Keratinocyte (primary cell): ENCODE results near the gene RAP1GAP2. TPM values are rescaled to one million over a fixed set of nuclear protein-coding genes. Genes with fewer than 3 reads are reported as not detected.

ENCODE experiments used
- DNase-seq: peaks from one replicate; pipeline ENCODE4 v3.0.0-alpha.2; 2011; ENCODE audit warnings: low read depth, missing footprints, low spot score
- FAIRE-seq: peaks from 2 replicates; lab custom pipeline; 2011; peaks lifted over from hg19 to GRCh38; lab: Jason Lieb, UNC
- H2AFZ ChIP-seq: 2 replicates; pipeline ENCODE4 v1.6.0; 2012; ENCODE audit warnings: low read length, control low read depth, inconsistent platforms; ENCODE audit not compliant: control insufficient read depth
- H3K27ac ChIP-seq: 2 replicates; pipeline ENCODE4 v1.5.1; 2011; ENCODE audit warnings: low read length; ENCODE audit not compliant: control insufficient read depth, insufficient read depth
- H3K27me3 ChIP-seq: 3 replicates; pipeline ENCODE4 v1.6.0; 2011; ENCODE audit warnings: low read length; ENCODE audit not compliant: control insufficient read depth, insufficient read depth; ENCODE audit errors: extremely low read depth
- H3K36me3 ChIP-seq, 2 experiments: 2 replicates in 1 of 2; 3 replicates in 1 of 2; pipeline ENCODE4 v1.5.1; 2011; ENCODE audit warnings: low read length in 2 of 2, mild to moderate bottlenecking in 1 of 2; ENCODE audit not compliant: control insufficient read depth in 2 of 2, insufficient read depth in 2 of 2; ENCODE audit errors: extremely low read depth in 1 of 2
- H3K4me1 ChIP-seq: 3 replicates; pipeline ENCODE4 v1.5.1; 2011; ENCODE audit warnings: low read length; ENCODE audit not compliant: control insufficient read depth, insufficient read depth; ENCODE audit errors: extremely low read depth
- H3K4me2 ChIP-seq: 3 replicates; pipeline ENCODE4 v1.6.0; 2011; ENCODE audit warnings: low read depth, low read length; ENCODE audit not compliant: control insufficient read depth, insufficient read depth; ENCODE audit errors: extremely low read depth
- H3K4me3 ChIP-seq, 3 experiments: fragments of 200-600 bp in 1 of 3; sonication (generic) in 1 of 3; 2 replicates in 2 of 3; 3 replicates in 1 of 3; pipeline ENCODE4 v1.5.1; 2011 to 2016; ENCODE audit warnings: low read length in 3 of 3, mild to moderate bottlenecking in 3 of 3, control low read depth in 2 of 3, inconsistent platforms in 1 of 3, low read depth in 1 of 3, mixed read lengths in 1 of 3, mixed run types in 1 of 3, moderate library complexity in 1 of 3; ENCODE audit not compliant: control insufficient read depth in 2 of 3, insufficient read depth in 2 of 3; ENCODE audit errors: extremely low read depth in 1 of 3
- H3K79me2 ChIP-seq: 2 replicates; pipeline ENCODE4 v1.6.0; 2012; ENCODE audit warnings: low read length; ENCODE audit not compliant: control insufficient read depth, insufficient read depth
- H3K9ac ChIP-seq: 3 replicates; pipeline ENCODE4 v1.6.0; 2011; ENCODE audit warnings: low read length; ENCODE audit not compliant: control insufficient read depth, insufficient read depth; ENCODE audit errors: extremely low read depth
- H3K9me1 ChIP-seq: 3 replicates; pipeline ENCODE4 v1.6.0; 2011; ENCODE audit warnings: low read length; ENCODE audit not compliant: control insufficient read depth, insufficient read depth; ENCODE audit errors: extremely low read depth
- H3K9me3 ChIP-seq: 2 replicates; pipeline ENCODE4 v1.5.1; 2012; ENCODE audit warnings: low read depth, low read length; ENCODE audit not compliant: control insufficient read depth
- H4K20me1 ChIP-seq: 3 replicates; pipeline ENCODE4 v1.6.0; 2011; ENCODE audit warnings: low read length; ENCODE audit not compliant: control insufficient read depth, insufficient read depth; ENCODE audit errors: extremely low read depth
- EZH2 ChIP-seq: IDR thresholded peaks from one replicate; pipeline ENCODE4 v1.6.1; 2012; ENCODE audit warnings: inconsistent platforms, mild to moderate bottlenecking, low read length, moderate library complexity
- dilution Hi-C: fragments of 300-500 bp; cut with MboI; formaldehyde crosslinking; loops from one replicate; pipeline ENCODE4 v1.7.0; 2020; ENCODE audit warnings: low sequenced_read_pairs; ENCODE audit not compliant: extremely low pct_ligation_motif_present
- polyA plus RNA-seq, 5 experiments: library from polyadenylated mRNA; depleted of rRNA in 3 of 5; stranded (reverse) in 3 of 5; stranded (forward) in 1 of 5; unstranded in 1 of 5; fragments of >200 nt; gene quantifications; 1 replicate in 1 of 5; 2 replicates in 3 of 5; 3 replicates in 1 of 5; pipeline versions ENCODE4 v1.2.1 to v1.2.3, GENCODE V29; 2011 to 2012; ENCODE audit warnings: missing spikeins in 2 of 5, low read depth in 1 of 5, low replicate concordance in 1 of 5
- TF ChIP-seq, protein P1 (sequence below), 3 experiments: IDR thresholded peaks in 1 of 3; conservative IDR thresholded peaks in 1 of 3; optimal IDR thresholded peaks in 1 of 3; 2 replicates in 2 of 3; 3 replicates in 1 of 3; pipeline versions ENCODE3 to v1.5.1; 2011; ENCODE audit warnings: low read length in 3 of 3, mild to moderate bottlenecking in 3 of 3, moderate library complexity in 2 of 3, control low read depth in 1 of 3, inconsistent platforms in 1 of 3; ENCODE audit not compliant: insufficient read depth in 2 of 3; ENCODE audit errors: extremely low read depth in 1 of 3

The RAP1GAP2 gene
- polyA plus RNA-seq, 1 donor (not counting 4 experiments of a cell fraction or from before 2014, with no cell fraction given), result 13.6 TPM

DNA sequence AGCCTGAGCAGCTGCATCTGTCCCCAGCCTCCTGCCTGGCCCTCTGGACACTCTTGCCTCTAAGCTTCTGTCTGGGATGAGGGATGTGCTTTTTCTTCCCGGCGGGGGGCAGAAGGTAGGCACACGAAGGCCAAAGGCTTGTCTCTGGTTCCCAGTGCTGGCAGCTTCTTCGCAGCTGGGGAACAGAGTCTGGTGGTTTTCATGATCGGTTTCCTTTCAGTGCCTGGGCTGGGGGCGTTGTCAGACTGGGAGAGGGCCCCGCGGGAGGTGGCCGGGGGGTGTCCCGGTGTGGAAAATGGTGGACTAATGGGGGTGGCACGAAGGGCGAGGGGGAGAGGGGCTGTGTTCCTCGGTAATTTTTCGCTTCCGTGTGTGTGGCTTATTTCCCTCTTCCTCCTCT is 988 bp downstream of the RAP1GAP2 start:
- DNase-seq, result no peak
- H3K4me3 ChIP-seq, result no peak overlapping the region
- no peak overlapping the region for H3K27ac ChIP-seq
- no peaks in the 10 kb centered on the region for H3K9me1 ChIP-seq
- no peak overlapping the region for H3K9ac ChIP-seq
- no peaks in the 10 kb centered on the region for H3K36me3 ChIP-seq
- H3K27me3 ChIP-seq, result peaks cover 36% of the 10 kb centered on the region
- dilution Hi-C loops, result no loop called here
- H3K9me3 ChIP-seq, result no peaks in the 10 kb centered on the region
- no peak overlapping the region for H3K4me2 ChIP-seq
- TF ChIP-seq, protein P1, sequence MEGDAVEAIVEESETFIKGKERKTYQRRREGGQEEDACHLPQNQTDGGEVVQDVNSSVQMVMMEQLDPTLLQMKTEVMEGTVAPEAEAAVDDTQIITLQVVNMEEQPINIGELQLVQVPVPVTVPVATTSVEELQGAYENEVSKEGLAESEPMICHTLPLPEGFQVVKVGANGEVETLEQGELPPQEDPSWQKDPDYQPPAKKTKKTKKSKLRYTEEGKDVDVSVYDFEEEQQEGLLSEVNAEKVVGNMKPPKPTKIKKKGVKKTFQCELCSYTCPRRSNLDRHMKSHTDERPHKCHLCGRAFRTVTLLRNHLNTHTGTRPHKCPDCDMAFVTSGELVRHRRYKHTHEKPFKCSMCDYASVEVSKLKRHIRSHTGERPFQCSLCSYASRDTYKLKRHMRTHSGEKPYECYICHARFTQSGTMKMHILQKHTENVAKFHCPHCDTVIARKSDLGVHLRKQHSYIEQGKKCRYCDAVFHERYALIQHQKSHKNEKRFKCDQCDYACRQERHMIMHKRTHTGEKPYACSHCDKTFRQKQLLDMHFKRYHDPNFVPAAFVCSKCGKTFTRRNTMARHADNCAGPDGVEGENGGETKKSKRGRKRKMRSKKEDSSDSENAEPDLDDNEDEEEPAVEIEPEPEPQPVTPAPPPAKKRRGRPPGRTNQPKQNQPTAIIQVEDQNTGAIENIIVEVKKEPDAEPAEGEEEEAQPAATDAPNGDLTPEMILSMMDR (optimal IDR thresholded peaks at IDR 0.05 in 1 of 3, IDR thresholded peaks at IDR 0.05 in 1 of 3, conservative IDR thresholded peaks at IDR 0.05 in 1 of 3; ENCODE audit: extremely low read depth in 1 of 3, insufficient read depth in 2 of 3, low read length in 3 of 3), result no peak
- TF ChIP-seq EZH2, result no peak
- H2AFZ ChIP-seq, result no peak overlapping the region
- H4K20me1 ChIP-seq, result no peaks in the 10 kb centered on the region
- no peaks in the 10 kb centered on the region for H3K79me2 ChIP-seq
- H3K4me1 ChIP-seq, result no peaks in the 10 kb centered on the region
- no peak for FAIRE-seq

DNA sequence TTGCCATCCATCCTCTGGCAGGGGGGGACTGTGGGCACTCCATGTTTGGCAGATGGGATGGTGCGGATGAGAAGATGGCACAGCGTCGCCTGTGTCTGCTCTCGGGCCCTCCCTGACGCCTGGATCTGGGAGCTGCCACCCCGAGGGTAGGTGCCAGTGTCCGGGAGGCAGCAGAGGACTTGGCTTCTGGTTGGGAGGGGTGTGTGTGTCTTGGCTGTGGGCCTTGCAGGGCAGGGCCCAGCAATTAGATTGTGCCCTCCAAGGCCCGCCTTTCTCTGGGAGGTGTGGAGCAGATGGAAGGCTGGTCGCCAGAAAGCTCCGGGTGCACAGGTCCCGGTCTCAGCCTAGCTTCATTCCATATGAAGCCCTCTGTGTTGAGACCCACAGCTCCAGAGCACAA is 1.4 kb downstream of the RAP1GAP2 start:
- Histone ChIP-seq H2AFZ (no peak overlapping the region), H3K4me1 (no peaks in the 10 kb centered on the region), H4K20me1 (no peaks in the 10 kb centered on the region), H3K4me2 (no peak overlapping the region), H3K79me2 (no peaks in the 10 kb centered on the region), H3K27me3 (peaks cover 38% of the 10 kb centered on the region), H3K9me3 (no peaks in the 10 kb centered on the region), H3K4me3 (no peak overlapping the region), H3K36me3 (no peaks in the 10 kb centered on the region), H3K27ac (no peak overlapping the region), H3K9me1 (no peaks in the 10 kb centered on the region), H3K9ac (no peak overlapping the region)
- dilution Hi-C loops, result no loop called here
- FAIRE-seq, result no peak
- TF ChIP-seq EZH2, result no peak
- TF ChIP-seq, protein P1 (optimal IDR thresholded peaks at IDR 0.05 in 1 of 3, IDR thresholded peaks at IDR 0.05 in 1 of 3, conservative IDR thresholded peaks at IDR 0.05 in 1 of 3; ENCODE audit: extremely low read depth in 1 of 3, insufficient read depth in 2 of 3, low read length in 3 of 3), result no peak
- no peak for DNase-seq
